SH-SY5Y (cell line): ENCODE results near the gene EPS15.

Experiments
- GATA2 ChIP-seq: IDR thresholded peaks from 2 replicates; pipeline ENCODE4 v1.6.1; 2011; ENCODE audit warnings: mild to moderate bottlenecking, low read depth, low read length
- GATA3 ChIP-seq: IDR thresholded peaks from 2 replicates; pipeline ENCODE4 v1.6.1; 2011; ENCODE audit warnings: low read depth, mild to moderate bottlenecking, low read length, moderate library complexity

GRCh38 chr1:51432146-51432545, 86.9 kb downstream of the EPS15 start:
- TF ChIP-seq GATA2: no peak
- no peak for TF ChIP-seq GATA3
